Osteocyte (in vitro differentiated cells): ENCODE results near the gene METAP1. TPM values are rescaled to one million over a fixed set of nuclear protein-coding genes. Genes with fewer than 3 reads are reported as not detected.

Source experiments
- DNase-seq: peaks from one replicate; pipeline ENCODE4 v3.0.0; 2021; ENCODE audit warnings: mixed read lengths; ENCODE audit not compliant: unreplicated experiment; ENCODE audit errors: extremely low spot score
- H3K27ac Mint-ChIP-seq: one replicate; pipeline ENCODE4 v1.8.0; 2021; ENCODE audit warnings: mild to moderate bottlenecking, mixed read lengths; ENCODE audit not compliant: unreplicated experiment
- H3K27me3 Mint-ChIP-seq: one replicate; pipeline ENCODE4 v1.8.0; 2021; ENCODE audit warnings: mixed read lengths; ENCODE audit not compliant: unreplicated experiment
- H3K36me3 Mint-ChIP-seq: one replicate; pipeline ENCODE4 v1.8.0; 2021; ENCODE audit warnings: mixed read lengths; ENCODE audit not compliant: unreplicated experiment
- H3K4me1 Mint-ChIP-seq: one replicate; pipeline ENCODE4 v1.8.0; 2021; ENCODE audit warnings: mixed read lengths; ENCODE audit not compliant: unreplicated experiment
- H3K4me3 Mint-ChIP-seq: one replicate; pipeline ENCODE4 v1.8.0; 2021; ENCODE audit warnings: mild to moderate bottlenecking, moderate library complexity, mixed read lengths; ENCODE audit not compliant: unreplicated experiment
- H3K9me3 Mint-ChIP-seq: one replicate; pipeline ENCODE4 v1.8.0; 2021; ENCODE audit warnings: mixed read lengths; ENCODE audit not compliant: unreplicated experiment
- total RNA-seq: library from RNA; stranded (reverse); gene quantifications from 2 replicates; pipeline ENCODE4 v1.2.1, GENCODE V29; 2021
- TF ChIP-seq, protein P1 (sequence below): fragments of 200-600 bp; sonication (generic); IDR thresholded peaks from 2 replicates; pipeline ENCODE4 v1.5.0; 2021; ENCODE audit warnings: antibody characterized with exemption, mild to moderate bottlenecking, moderate library complexity

METAP1 gene
- total RNA-seq, 1 donor from 2014 or later = 28.7 TPM

DNA sequence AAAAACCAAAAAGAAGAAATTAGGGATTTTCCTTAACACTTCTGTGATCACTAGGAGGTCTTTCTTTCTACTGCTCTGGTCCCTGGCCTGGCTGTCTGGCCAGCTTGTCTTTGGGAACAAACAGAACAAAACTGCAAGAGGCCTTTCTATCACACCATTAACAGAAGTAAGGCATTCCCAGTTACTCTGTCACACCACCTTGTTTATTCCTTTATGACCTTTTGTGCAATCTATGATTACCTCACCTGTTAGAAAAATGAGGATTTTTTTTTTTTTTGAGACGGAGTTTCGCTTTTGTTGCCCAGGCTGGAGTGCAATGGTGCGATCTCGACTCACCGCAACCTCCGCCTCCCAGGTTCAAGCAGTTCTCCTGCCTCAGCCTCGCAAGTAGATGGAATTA, 3.0 kb downstream of the METAP1 start:
- no peak overlapping the region for H3K27ac Mint-ChIP-seq
- TF ChIP-seq, protein P1, sequence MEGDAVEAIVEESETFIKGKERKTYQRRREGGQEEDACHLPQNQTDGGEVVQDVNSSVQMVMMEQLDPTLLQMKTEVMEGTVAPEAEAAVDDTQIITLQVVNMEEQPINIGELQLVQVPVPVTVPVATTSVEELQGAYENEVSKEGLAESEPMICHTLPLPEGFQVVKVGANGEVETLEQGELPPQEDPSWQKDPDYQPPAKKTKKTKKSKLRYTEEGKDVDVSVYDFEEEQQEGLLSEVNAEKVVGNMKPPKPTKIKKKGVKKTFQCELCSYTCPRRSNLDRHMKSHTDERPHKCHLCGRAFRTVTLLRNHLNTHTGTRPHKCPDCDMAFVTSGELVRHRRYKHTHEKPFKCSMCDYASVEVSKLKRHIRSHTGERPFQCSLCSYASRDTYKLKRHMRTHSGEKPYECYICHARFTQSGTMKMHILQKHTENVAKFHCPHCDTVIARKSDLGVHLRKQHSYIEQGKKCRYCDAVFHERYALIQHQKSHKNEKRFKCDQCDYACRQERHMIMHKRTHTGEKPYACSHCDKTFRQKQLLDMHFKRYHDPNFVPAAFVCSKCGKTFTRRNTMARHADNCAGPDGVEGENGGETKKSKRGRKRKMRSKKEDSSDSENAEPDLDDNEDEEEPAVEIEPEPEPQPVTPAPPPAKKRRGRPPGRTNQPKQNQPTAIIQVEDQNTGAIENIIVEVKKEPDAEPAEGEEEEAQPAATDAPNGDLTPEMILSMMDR = no peak
- no peaks in the 10 kb centered on the region for H3K36me3 Mint-ChIP-seq
- no peak for DNase-seq
- peaks cover 23% of the 10 kb centered on the region for H3K4me1 Mint-ChIP-seq
- no peaks in the 10 kb centered on the region for H3K27me3 Mint-ChIP-seq
- H3K4me3 Mint-ChIP-seq = no peak overlapping the region
- H3K9me3 Mint-ChIP-seq = no peaks in the 10 kb centered on the region

DNA sequence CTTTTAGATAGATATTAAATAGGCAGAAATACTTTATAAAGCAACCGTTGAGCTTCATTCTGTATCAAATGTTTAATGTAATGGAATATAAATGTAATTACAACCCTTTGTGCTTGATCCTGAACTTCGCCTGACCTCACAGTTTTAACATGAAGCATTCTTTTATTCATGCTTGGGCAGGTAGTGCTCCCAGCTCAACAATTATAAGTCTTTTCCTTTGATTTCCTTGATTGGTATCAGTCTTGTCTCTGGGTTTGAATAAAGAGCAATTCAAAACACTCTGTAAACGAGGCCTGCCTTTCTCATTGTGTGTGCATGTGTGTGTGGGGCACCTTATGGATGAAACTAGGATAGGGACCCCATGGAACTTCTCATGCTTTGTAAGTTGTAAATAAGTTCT, 6.8 kb downstream of the METAP1 start:
- Mint-ChIP-seq H3K27ac (no peak overlapping the region), H3K4me3 (no peak overlapping the region), H3K27me3 (no peaks in the 10 kb centered on the region), H3K9me3 (no peaks in the 10 kb centered on the region), H3K36me3 (no peaks in the 10 kb centered on the region), H3K4me1 (peaks cover 7% of the 10 kb centered on the region)
- DNase-seq = no peak
- TF ChIP-seq, protein P1 = no peak

DNA sequence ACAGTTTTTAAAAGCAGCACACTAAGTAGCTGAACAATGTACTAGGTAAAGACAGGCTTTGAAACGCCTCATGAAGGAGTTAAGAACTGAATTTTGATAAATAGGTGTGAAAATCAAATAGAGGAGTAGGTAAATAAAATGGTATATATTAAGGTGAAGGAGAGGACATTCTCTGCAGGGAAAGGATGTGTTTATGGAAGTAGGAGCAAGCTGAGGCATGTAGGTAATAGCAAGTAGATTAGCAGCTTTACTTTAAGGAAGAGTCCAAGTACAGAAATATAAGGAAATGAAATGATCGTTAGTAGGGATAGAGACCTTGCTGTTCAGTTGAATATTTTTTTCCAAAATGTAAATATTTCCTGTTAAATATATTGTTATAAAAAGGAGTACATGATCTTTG, 12.5 kb downstream of the METAP1 start:
- Mint-ChIP-seq H3K27me3 (no peaks in the 10 kb centered on the region), H3K4me1 (no peaks in the 10 kb centered on the region), H3K9me3 (peaks cover 6% of the 10 kb centered on the region), H3K36me3 (peaks cover 4% of the 10 kb centered on the region), H3K27ac (no peak overlapping the region), H3K4me3 (no peak overlapping the region)
- DNase-seq = no peak
- TF ChIP-seq, protein P1 = no peak

DNA sequence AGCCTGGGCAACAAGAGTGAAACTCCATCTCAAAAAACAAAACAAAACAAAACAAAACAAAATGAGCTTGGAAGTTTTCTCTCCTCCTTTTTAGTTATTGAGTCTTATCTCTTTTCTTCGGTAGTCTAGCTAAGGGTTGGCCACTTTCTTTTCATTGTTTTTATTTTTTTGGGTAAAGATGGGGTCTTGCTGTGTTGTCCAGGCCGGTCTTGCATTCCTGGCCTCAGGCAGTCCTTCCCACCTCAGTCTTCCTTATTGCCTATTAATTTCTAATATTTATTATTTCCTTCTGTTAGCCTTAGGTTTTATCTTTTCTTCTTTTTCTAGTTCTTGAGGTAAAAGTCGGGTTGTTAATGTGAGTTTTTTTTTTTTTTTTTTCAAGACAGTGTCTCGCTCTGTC, 16.4 kb downstream of the METAP1 start:
- Mint-ChIP-seq H3K27ac (no peak overlapping the region), H3K4me3 (no peak overlapping the region), H3K9me3 (peaks cover 15% of the 10 kb centered on the region), H3K27me3 (no peaks in the 10 kb centered on the region), H3K4me1 (no peaks in the 10 kb centered on the region), H3K36me3 (peaks cover 4% of the 10 kb centered on the region)
- DNase-seq = no peak
- TF ChIP-seq, protein P1 = no peak

DNA sequence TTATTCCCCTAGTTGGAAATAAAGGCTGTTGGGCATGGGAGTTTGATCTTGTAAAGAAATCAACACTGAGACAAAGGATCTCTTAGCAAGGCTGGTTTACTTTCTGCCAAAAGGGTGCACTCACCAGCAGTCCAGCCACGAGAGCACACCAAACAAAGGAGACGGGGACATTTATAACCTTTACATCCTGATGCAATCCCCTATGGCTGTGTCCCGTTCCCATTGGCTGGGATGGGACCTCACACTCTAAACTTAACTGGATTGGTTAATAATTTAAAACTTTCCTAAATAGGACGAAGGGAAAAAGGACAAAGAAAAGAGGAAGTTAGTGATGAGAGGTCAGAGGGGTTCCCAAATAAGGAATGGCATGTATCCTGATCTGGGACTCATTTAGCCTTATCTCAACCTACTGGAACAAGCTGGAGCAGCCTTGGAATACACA, 17.9 kb downstream of the METAP1 start:
- H3K4me1 Mint-ChIP-seq = no peaks in the 10 kb centered on the region
- H3K27me3 Mint-ChIP-seq = no peaks in the 10 kb centered on the region
- peak overlapping the region; percentile 23 for H3K27ac Mint-ChIP-seq
- TF ChIP-seq, protein P1 = no peak
- peaks cover 4% of the 10 kb centered on the region for H3K36me3 Mint-ChIP-seq
- no peak for DNase-seq
- H3K9me3 Mint-ChIP-seq = peaks cover 15% of the 10 kb centered on the region
- H3K4me3 Mint-ChIP-seq = no peak overlapping the region
